ENCODE data around the gene CCBE1. TPM values are rescaled to one million over a fixed set of nuclear protein-coding genes. Genes with fewer than 3 reads are reported as not detected.
A peak's percentile ranks its signal among the peaks of the same experiment; 100 is the strongest.

Gene CCBE1
- total RNA-seq, 1 donor from 2014 or later = 1.2 TPM

DNA sequence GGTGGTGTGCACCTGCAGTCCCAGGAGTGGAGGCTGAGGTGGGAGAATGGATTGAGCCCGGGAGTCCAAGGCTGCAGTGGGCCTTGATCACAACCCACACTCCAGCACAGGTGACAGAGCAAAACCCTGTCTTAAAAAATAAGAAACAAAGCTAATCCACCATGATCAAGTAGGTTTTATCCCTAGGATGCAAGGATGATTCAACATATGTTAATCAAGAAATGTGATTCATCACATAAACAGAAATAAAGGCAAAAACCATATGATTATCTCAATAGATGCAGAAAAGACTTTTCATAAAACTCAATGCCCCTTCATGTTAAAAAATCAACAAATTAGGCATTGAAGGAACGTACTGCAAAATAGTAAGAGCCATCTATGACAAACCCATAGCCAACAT, 58.1 kb downstream of the CCBE1 start:
- no peak overlapping the region for H3K27ac Mint-ChIP-seq (ENCODE audit: unreplicated experiment)
- TF ChIP-seq, protein P1, sequence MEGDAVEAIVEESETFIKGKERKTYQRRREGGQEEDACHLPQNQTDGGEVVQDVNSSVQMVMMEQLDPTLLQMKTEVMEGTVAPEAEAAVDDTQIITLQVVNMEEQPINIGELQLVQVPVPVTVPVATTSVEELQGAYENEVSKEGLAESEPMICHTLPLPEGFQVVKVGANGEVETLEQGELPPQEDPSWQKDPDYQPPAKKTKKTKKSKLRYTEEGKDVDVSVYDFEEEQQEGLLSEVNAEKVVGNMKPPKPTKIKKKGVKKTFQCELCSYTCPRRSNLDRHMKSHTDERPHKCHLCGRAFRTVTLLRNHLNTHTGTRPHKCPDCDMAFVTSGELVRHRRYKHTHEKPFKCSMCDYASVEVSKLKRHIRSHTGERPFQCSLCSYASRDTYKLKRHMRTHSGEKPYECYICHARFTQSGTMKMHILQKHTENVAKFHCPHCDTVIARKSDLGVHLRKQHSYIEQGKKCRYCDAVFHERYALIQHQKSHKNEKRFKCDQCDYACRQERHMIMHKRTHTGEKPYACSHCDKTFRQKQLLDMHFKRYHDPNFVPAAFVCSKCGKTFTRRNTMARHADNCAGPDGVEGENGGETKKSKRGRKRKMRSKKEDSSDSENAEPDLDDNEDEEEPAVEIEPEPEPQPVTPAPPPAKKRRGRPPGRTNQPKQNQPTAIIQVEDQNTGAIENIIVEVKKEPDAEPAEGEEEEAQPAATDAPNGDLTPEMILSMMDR (IDR thresholded peaks at IDR 0.05; ENCODE audit: unreplicated experiment) = no peak
- H3K36me3 Mint-ChIP-seq (ENCODE audit: low read depth, unreplicated experiment) = no peaks in the 10 kb centered on the region
- H3K4me1 Mint-ChIP-seq (ENCODE audit: unreplicated experiment) = no peaks in the 10 kb centered on the region
- H3K27me3 Mint-ChIP-seq (ENCODE audit: unreplicated experiment) = peaks cover 2% of the 10 kb centered on the region
- H3K4me3 Mint-ChIP-seq (ENCODE audit: unreplicated experiment) = no peak overlapping the region
- DNase-seq (ENCODE audit: low spot score) = no peak
- no peaks in the 10 kb centered on the region for H3K9me3 Mint-ChIP-seq (ENCODE audit: unreplicated experiment)

DNA sequence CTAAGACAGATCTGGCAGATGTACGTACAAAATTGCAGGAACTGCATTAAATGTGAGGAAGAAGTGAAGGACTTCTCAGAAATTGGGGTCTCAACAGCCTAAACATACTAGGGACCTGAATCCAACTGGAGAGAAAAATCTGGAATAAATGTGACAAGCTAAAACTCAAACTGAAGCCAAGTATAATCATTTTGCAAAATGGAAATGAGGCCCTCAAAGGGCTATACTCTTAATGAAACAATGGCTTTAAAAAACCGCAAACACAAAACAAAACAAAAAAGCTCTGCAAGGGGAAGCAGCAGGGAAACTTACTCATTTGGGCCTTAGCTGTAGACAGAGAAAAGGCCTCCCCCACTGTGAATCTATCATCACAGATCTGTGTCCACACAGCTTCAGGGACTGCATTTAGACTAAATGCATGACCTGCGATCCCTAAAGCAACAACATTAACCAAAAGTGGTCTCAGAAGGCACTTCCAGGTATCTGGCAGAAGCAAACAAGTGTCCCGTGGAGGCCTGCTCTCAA, 63.2 kb downstream of the CCBE1 start:
- TF ChIP-seq, protein P1 (IDR thresholded peaks at IDR 0.05; ENCODE audit: unreplicated experiment) = no peak
- no peak overlapping the region for H3K27ac Mint-ChIP-seq (ENCODE audit: unreplicated experiment)
- no peak for DNase-seq (ENCODE audit: low spot score)

DNA sequence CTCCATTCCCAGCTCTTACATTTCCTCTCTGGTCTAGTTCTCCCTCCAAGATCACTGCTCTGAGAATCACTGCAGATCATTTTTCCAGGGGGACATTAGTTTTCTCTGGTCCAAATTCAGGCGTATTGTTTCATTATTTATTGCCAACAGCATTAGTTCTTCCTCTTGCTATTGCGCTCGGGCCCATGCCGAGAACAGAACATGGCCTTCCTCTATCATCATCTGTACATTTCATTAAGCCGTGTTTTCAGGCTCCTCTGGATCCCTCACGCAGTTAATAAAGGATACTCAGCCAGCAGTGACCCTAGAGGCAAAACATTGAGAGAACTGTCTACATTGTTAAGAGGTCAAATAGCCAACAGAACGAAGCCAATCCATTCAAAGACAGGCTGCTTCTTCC, 63.9 kb downstream of the CCBE1 start:
- Mint-ChIP-seq H3K9me3 (ENCODE audit: unreplicated experiment) (no peaks in the 10 kb centered on the region), H3K27ac (ENCODE audit: unreplicated experiment) (no peak overlapping the region), H3K36me3 (ENCODE audit: low read depth, unreplicated experiment) (no peaks in the 10 kb centered on the region), H3K4me1 (ENCODE audit: unreplicated experiment) (no peaks in the 10 kb centered on the region), H3K4me3 (ENCODE audit: unreplicated experiment) (no peak overlapping the region), H3K27me3 (ENCODE audit: unreplicated experiment) (peaks cover 2% of the 10 kb centered on the region)
- TF ChIP-seq, protein P1 (IDR thresholded peaks at IDR 0.05; ENCODE audit: unreplicated experiment) = no peak
- DNase-seq (ENCODE audit: low spot score) = no peak

More for the DNA sequence above, 63.2 kb downstream of the CCBE1 start:
- no peak overlapping the region for H3K4me3 Mint-ChIP-seq (ENCODE audit: unreplicated experiment)
- no peaks in the 10 kb centered on the region for H3K36me3 Mint-ChIP-seq (ENCODE audit: low read depth, unreplicated experiment)
- no peaks in the 10 kb centered on the region for H3K4me1 Mint-ChIP-seq (ENCODE audit: unreplicated experiment)
- no peaks in the 10 kb centered on the region for H3K9me3 Mint-ChIP-seq (ENCODE audit: unreplicated experiment)
- H3K27me3 Mint-ChIP-seq (ENCODE audit: unreplicated experiment) = peaks cover 2% of the 10 kb centered on the region

DNA sequence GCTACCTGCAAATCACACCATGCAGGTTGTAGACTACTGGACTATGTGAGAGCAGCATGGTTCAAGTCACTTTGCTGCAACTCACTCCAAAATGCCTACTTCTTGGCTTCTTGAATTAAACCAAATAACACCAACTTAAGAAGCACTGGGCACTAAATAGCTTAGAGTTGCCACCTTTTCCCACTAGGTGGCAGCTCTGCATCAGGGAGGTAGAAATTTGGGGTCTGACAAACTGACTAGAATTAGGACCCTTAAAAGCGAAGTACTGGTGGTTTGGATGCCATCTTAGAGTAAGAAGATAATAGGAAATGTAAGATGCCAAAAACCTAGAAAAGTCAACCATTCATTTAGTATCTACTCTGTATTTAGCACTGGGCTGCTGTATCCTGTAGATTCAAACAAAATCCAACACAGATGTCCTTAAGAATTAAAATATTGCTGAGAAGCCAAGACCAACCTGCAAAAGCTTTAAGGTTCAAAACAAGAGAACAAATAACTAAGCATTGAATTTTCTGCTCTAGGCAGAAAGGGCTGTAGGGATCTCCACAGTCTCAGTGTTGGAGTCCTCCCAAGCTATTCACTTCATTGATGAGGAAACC, 65.5 kb downstream of the CCBE1 start:
- H3K9me3 Mint-ChIP-seq (ENCODE audit: unreplicated experiment) = no peaks in the 10 kb centered on the region
- H3K4me1 Mint-ChIP-seq (ENCODE audit: unreplicated experiment) = no peaks in the 10 kb centered on the region
- H3K27ac Mint-ChIP-seq (ENCODE audit: unreplicated experiment) = no peak overlapping the region
- H3K4me3 Mint-ChIP-seq (ENCODE audit: unreplicated experiment) = no peak overlapping the region
- no peaks in the 10 kb centered on the region for H3K36me3 Mint-ChIP-seq (ENCODE audit: low read depth, unreplicated experiment)
- peak; percentile 38 for DNase-seq (ENCODE audit: low spot score)
- peaks cover 2% of the 10 kb centered on the region for H3K27me3 Mint-ChIP-seq (ENCODE audit: unreplicated experiment)
- TF ChIP-seq, protein P1 (IDR thresholded peaks at IDR 0.05; ENCODE audit: unreplicated experiment) = peak; percentile 60

DNA sequence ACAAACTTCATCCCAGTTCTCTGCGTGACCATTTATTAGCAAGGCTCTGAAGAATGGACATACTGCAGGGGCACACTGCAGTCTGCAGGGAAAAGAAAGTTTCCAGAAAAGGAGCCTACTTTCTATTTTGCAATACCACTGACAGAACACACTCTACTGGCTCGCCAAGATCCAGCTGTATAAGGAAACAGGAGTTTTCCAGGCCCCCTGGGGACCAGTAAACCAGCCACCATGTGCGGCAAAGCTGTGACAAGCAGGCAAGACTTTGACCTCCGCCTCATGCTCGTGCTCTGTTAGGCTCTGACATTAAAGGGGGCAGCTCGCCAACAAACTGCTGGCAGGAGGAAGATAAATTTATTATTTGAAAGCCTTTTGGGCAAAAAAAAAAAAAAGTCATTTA, 67.3 kb downstream of the CCBE1 start:
- no peak overlapping the region for H3K4me3 Mint-ChIP-seq (ENCODE audit: unreplicated experiment)
- no peak for DNase-seq (ENCODE audit: low spot score)
- no peaks in the 10 kb centered on the region for H3K36me3 Mint-ChIP-seq (ENCODE audit: low read depth, unreplicated experiment)
- no peaks in the 10 kb centered on the region for H3K9me3 Mint-ChIP-seq (ENCODE audit: unreplicated experiment)
- H3K27me3 Mint-ChIP-seq (ENCODE audit: unreplicated experiment) = peaks cover 2% of the 10 kb centered on the region
- TF ChIP-seq, protein P1 (IDR thresholded peaks at IDR 0.05; ENCODE audit: unreplicated experiment) = no peak
- no peak overlapping the region for H3K27ac Mint-ChIP-seq (ENCODE audit: unreplicated experiment)
- H3K4me1 Mint-ChIP-seq (ENCODE audit: unreplicated experiment) = no peaks in the 10 kb centered on the region
